GM13976 (cell line): Measurements from ENCODE around the gene ANKRD23.

Experiments used
- DNase-seq: peaks from one replicate; pipeline ENCODE4 v3.0.0; 2012; ENCODE audit warnings: low spot score
- in situ Hi-C: fragments of 300-500 bp; cut with MboI; formaldehyde crosslinking; loops from one replicate; pipeline ENCODE4 v1.12.0; 2022; ENCODE audit warnings: low sequenced_read_pairs, mixed read lengths, inconsistent platforms; ENCODE audit not compliant: unreplicated experiment
- TF ChIP-seq, protein P1 (sequence below): IDR thresholded peaks from 2 replicates; pipeline ENCODE4 v1.5.1; 2012; ENCODE audit warnings: borderline replicate concordance, mild to moderate bottlenecking; ENCODE audit not compliant: insufficient read depth; ENCODE audit errors: extremely low read depth, missing control alignments, control extremely low read depth

ANKRD23 gene

DNA sequence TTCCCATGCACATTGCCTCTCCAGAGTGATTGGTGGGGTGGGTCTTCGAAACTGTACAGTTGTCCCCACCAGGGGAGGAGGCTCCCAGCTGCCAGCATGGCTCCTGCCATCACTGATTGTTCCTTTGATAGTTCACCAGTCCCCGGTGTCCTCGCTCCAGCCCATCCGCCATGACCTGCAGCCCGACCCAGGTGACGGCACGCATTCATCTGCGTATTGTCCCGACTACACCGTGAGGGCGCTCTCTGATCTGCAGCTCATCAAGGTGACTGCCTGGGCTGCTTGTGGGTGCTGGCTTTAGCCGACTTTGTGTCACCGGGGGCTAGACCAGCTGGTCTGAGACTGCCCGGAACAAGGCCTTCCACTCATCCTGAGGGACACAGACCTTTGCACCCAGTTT is 15.4 kb downstream of the ANKRD23 start:
- DNase-seq: no peak
- in situ Hi-C loops: no loop called here
- TF ChIP-seq, protein P1, sequence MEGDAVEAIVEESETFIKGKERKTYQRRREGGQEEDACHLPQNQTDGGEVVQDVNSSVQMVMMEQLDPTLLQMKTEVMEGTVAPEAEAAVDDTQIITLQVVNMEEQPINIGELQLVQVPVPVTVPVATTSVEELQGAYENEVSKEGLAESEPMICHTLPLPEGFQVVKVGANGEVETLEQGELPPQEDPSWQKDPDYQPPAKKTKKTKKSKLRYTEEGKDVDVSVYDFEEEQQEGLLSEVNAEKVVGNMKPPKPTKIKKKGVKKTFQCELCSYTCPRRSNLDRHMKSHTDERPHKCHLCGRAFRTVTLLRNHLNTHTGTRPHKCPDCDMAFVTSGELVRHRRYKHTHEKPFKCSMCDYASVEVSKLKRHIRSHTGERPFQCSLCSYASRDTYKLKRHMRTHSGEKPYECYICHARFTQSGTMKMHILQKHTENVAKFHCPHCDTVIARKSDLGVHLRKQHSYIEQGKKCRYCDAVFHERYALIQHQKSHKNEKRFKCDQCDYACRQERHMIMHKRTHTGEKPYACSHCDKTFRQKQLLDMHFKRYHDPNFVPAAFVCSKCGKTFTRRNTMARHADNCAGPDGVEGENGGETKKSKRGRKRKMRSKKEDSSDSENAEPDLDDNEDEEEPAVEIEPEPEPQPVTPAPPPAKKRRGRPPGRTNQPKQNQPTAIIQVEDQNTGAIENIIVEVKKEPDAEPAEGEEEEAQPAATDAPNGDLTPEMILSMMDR: no peak

DNA sequence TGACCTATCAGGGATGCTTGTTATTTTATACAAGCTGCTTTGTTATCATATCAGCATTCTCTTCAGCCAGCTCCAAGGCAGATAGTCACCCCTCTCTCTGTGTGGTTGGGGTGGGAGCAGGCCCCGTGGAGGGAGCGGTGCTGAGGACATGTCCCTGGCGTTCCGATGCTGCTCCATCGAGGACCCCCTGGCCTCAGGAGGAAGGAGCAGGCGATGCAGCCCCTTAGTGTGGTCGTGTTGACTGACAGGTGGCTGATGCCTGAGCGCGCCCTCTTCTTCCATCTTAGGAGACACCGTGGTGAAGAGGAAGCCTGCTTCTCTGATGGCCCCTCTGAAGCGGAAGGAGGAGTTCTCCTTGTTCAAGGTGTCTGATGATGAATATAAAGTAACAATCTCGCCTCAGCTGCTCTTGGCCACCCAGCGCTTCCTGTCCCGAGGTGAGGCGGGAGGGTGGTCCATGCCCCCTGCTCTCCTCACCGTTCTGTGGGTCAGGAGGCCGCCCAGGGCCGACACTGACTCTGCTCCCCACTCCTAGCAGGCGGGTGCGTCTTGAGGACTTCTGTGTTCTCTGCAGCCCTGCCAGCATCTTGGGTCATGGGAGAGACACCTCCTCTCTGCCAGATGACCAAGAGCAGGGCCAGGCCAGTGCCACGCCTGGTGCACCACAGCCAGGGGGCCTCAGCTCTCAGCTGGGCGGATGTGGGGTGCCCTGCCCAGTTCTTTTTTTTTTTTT is 17.1 kb downstream of the ANKRD23 start:
- DNase-seq: no peak
- in situ Hi-C loops: no loop called here
- TF ChIP-seq, protein P1: no peak

DNA sequence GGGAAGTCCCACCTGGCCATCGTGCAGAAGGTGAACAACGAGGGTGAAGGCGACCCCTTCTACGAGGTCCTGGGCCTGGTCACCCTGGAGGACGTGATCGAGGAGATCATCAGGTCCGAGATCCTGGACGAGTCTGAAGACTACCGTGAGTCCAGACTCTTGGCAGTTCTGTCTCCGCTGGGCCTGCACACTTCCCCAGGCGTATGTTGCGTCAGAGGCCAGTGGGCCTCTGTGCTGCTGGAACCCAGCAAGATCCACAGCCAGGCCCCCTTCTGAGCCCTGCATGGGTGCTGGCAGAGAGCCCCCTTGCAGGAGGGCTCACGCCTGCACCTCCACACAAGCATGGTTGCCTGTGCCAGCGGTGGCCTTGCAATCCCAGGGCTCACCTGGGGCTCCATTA is 18.8 kb downstream of the ANKRD23 start:
- in situ Hi-C loops: no loop called here
- TF ChIP-seq, protein P1: no peak
- DNase-seq: no peak

DNA sequence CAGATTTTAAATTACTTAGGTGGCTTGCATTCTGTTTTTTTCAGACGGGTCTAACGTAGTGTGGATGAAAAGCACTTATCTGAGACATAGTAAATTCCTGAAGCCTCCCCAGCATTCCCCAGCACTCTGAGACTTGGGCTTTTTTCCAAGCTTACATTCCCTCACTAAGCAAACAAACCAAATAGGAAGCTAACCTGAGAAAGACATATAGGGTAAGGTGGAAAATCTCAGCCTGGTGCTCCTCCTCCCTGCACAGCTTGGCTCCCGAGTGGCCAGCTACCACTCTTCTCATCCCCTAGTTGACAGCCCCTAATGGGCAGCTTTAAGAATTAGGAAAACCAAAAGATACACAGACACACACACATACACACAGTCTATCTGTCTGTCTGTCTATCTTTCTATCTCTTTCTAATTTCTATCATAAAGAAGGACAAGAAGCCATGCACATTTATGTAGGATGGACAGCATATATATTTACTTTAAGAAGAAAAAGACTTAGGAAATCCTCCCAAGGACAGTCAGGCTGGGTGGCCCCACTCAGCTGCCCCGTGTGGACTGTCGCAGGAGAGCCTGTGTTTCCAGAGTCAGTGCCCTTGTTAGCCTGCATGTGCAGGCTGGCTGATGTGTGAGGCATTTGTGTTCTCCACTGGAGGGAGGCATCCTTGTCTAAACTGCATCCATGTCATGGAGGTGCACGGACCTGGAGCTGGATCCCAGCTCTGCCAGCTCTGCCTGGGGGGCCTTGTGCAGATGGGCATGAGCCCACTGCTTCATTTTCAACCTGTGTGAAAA is 19.5 kb downstream of the ANKRD23 start:
- DNase-seq: no peak

DNA sequence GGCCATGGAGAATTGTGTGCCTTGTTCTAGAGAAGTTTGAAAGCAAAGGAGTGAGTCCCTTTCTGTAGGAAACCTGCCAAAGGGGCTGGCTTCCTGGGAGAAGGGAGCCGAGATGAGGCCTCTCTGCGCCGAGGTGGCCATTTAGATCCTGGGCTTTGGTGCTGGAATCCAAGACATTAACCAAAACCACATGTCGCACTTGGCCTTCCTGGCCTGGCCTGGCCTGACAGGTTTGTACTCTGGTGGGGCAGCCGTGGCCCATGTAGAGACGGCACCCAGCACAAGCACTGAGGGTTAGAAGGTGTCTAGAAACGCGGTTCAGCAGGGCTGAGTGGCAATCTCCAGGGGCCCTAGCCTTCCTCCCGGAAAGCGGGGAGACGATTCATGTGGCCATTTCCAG is 20.6 kb downstream of the ANKRD23 start:
- in situ Hi-C loops: no loop called here
- TF ChIP-seq, protein P1: no peak
- no peak for DNase-seq

More for the DNA sequence above, 19.5 kb downstream of the ANKRD23 start:
- TF ChIP-seq, protein P1: no peak
- in situ Hi-C loops: no loop called here

DNA sequence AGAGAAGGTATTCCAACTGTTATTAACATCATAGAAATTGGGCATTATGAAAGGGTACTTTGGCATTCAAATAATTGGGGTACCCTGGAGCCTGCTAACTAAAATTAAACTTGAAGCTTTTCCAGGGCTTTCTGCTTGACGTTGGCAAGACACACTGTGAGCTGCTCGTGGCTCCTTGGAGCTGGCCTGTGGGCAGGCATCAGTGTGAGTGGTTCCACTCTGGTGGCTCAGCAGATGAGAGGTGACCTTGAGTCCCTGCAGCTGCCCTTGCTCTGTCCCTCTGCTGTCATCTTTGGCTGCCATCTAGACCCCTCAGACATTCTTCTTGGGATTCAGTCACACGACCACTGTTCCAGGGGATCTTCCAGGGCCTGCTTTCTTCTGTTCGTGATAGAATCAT is 21.0 kb downstream of the ANKRD23 start:
- in situ Hi-C loops: no loop called here
- TF ChIP-seq, protein P1: no peak
- DNase-seq: no peak
